ENCODE results near the gene TACR2. TPM values are rescaled to one million over a fixed set of nuclear protein-coding genes. Genes with fewer than 3 reads are reported as not detected.

TACR2 gene
- total and polyA plus RNA-seq, 2 of the 13 experiments (the other 11 are each of a cell fraction or from before 2014, with no cell fraction given): 0.04 TPM; not detected in 1

GRCh38 chr10:69449841-69450240 lies 33.1 kb upstream of the TACR2 start (continued):
- TF ChIP-seq ZNF414 (CRISPR knock-in tag; IDR thresholded peaks at IDR 0.05) (no peak), MTF2 (CRISPR knock-in tag; IDR thresholded peaks at IDR 0.05; ENCODE audit: borderline replicate concordance) (no peak), ARID3A (IDR thresholded peaks at IDR 0.05; ENCODE audit: low read depth, low read length) (0 out of 2 replicates have a peak, but pooled peaks have one; percentile 18), RXRB (CRISPR knock-in tag; IDR thresholded peaks at IDR 0.05; ENCODE audit: borderline replicate concordance) (peak; percentile 34; the same call in 1 of the 2 replicates), HCFC1 (IDR thresholded peaks at IDR 0.05; ENCODE audit: low read depth, low read length) (no peak), RELA (CRISPR knock-in tag; IDR thresholded peaks at IDR 0.05) (no peak), ZNF800 (CRISPR knock-in tag; IDR thresholded peaks at IDR 0.05) (no peak), XRCC5 (optimal IDR thresholded peaks at IDR 0.05; ENCODE audit: low read length) (peak; percentile 35), FUBP1 (CRISPR knock-in tag; IDR thresholded peaks at IDR 0.05; ENCODE audit: borderline replicate concordance) (no peak), ZIK1 (CRISPR knock-in tag; IDR thresholded peaks at IDR 0.05; ENCODE audit: borderline replicate concordance, low read depth) (no peak), CSRNP2 (CRISPR knock-in tag; conservative IDR thresholded peaks at IDR 0.05; ENCODE audit: low read depth) (no peak), ZNF569 (CRISPR knock-in tag; IDR thresholded peaks at IDR 0.05; ENCODE audit: borderline replicate concordance) (no peak), IRF2 (CRISPR knock-in tag; IDR thresholded peaks at IDR 0.05) (no peak), ZNF18 (CRISPR knock-in tag; IDR thresholded peaks at IDR 0.05; ENCODE audit: insufficient replicate concordance) (no peak), ZNF275 (CRISPR knock-in tag; IDR thresholded peaks at IDR 0.05; ENCODE audit: borderline replicate concordance) (no peak), ZNF879 (CRISPR knock-in tag; IDR thresholded peaks at IDR 0.05) (no peak), CENPBD1 (CRISPR knock-in tag; IDR thresholded peaks at IDR 0.05; ENCODE audit: borderline replicate concordance, low read depth) (no peak)

Data from HepG2 (cell line).